ENCODE results near the gene PPP1R27. TPM values are rescaled to one million over a fixed set of nuclear protein-coding genes. Genes with fewer than 3 reads are reported as not detected.

The PPP1R27 gene
- total RNA-seq, 6 donors from 2014 or later: not detected

- TF ChIP-seq POLR2AphosphoS5 (IDR thresholded peaks at IDR 0.05): no peak
- no peak for TF ChIP-seq POLR2A (IDR thresholded peaks at IDR 0.05)
- H3K9me3 ChIP-seq: no peaks in the 10 kb centered on the region
- H3K36me3 ChIP-seq: no peaks in the 10 kb centered on the region
- H3K27ac ChIP-seq: no peak overlapping the region
- no peak overlapping the region for H3K4me3 ChIP-seq
- WGBS, 2 donors: 71 to 83% methylated on average over 6 to 9 of the region's 9 CpGs
- H3K4me1 ChIP-seq: peaks cover 9 to 24% (median 15%) of the 10 kb centered on the region in 4 donors
- DNase-seq: no peak
- ATAC-seq (ENCODE audit: low FRiP score in 2 of 2): no peak
- H3K27me3 ChIP-seq: peaks cover 0 to 47% (median 35%) of the 10 kb centered on the region in 4 donors
These were observed 32.6 kb downstream of the PPP1R27 start for GRCh38 chr17:81802048-81802758.

- H3K9me3 ChIP-seq: no peaks in the 10 kb centered on the region
- no peaks in the 10 kb centered on the region for H3K36me3 ChIP-seq
- H3K27ac ChIP-seq: no peak overlapping the region
- H3K27me3 ChIP-seq: peaks cover 0 to 42% (median 32%) of the 10 kb centered on the region in 4 donors
- TF ChIP-seq EP300 (IDR thresholded peaks at IDR 0.05) (no peak), POLR2A (IDR thresholded peaks at IDR 0.05) (no peak), POLR2AphosphoS5 (IDR thresholded peaks at IDR 0.05) (no peak)
- TF ChIP-seq, protein P1, sequence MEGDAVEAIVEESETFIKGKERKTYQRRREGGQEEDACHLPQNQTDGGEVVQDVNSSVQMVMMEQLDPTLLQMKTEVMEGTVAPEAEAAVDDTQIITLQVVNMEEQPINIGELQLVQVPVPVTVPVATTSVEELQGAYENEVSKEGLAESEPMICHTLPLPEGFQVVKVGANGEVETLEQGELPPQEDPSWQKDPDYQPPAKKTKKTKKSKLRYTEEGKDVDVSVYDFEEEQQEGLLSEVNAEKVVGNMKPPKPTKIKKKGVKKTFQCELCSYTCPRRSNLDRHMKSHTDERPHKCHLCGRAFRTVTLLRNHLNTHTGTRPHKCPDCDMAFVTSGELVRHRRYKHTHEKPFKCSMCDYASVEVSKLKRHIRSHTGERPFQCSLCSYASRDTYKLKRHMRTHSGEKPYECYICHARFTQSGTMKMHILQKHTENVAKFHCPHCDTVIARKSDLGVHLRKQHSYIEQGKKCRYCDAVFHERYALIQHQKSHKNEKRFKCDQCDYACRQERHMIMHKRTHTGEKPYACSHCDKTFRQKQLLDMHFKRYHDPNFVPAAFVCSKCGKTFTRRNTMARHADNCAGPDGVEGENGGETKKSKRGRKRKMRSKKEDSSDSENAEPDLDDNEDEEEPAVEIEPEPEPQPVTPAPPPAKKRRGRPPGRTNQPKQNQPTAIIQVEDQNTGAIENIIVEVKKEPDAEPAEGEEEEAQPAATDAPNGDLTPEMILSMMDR (IDR thresholded peaks at IDR 0.05): no peak
- 87 to 89% methylated on average over 9 of the region's 9 CpGs for WGBS, 2 donors
- no peak for DNase-seq
- no peak for ATAC-seq (ENCODE audit: low FRiP score in 2 of 2)
- peaks cover 9 to 24% (median 15%) of the 10 kb centered on the region in 4 donors for H3K4me1 ChIP-seq
- H3K4me3 ChIP-seq: no peak overlapping the region
These were observed 33.5 kb downstream of the PPP1R27 start for GRCh38 chr17:81801327-81801726.

GRCh38 chr17:81794509-81794908 lies 40.3 kb downstream of the PPP1R27 start:
- Histone ChIP-seq H3K27ac (no peak overlapping the region), H3K9me3 (no peaks in the 10 kb centered on the region), H3K36me3 (no peaks in the 10 kb centered on the region), H3K4me3 (no peak overlapping the region), H3K4me1 (peaks cover 0 to 8% (median 1%) of the 10 kb centered on the region in 4 donors), H3K27me3 (no peaks in the 10 kb centered on the region)
- peak in 1 of 2 donors; percentile 88 for DNase-seq
- ATAC-seq (ENCODE audit: low FRiP score in 2 of 2): peak; percentile 69 to 96
- TF ChIP-seq EP300 (IDR thresholded peaks at IDR 0.05) (no peak), POLR2AphosphoS5 (IDR thresholded peaks at IDR 0.05) (no peak), POLR2A (IDR thresholded peaks at IDR 0.05) (no peak)
- TF ChIP-seq, protein P1 (IDR thresholded peaks at IDR 0.05): no peak
- WGBS, 2 donors: 30 to 35% methylated on average over 6 to 8 of the region's 8 CpGs

- no peak for ATAC-seq (ENCODE audit: low FRiP score in 2 of 2)
- Histone ChIP-seq H3K4me1 (peaks cover 0 to 8% (median 1%) of the 10 kb centered on the region in 4 donors), H3K36me3 (no peaks in the 10 kb centered on the region), H3K4me3 (no peak overlapping the region), H3K27ac (no peak overlapping the region), H3K9me3 (no peaks in the 10 kb centered on the region), H3K27me3 (no peaks in the 10 kb centered on the region)
- DNase-seq: no peak
- TF ChIP-seq, protein P1 (IDR thresholded peaks at IDR 0.05): no peak
- TF ChIP-seq POLR2AphosphoS5 (IDR thresholded peaks at IDR 0.05): no peak
- no peak for TF ChIP-seq POLR2A (IDR thresholded peaks at IDR 0.05)
- no peak for TF ChIP-seq EP300 (IDR thresholded peaks at IDR 0.05)
- 83 to 95% methylated on average over 3 of the region's 3 CpGs for WGBS, 2 donors
These were observed 40.8 kb downstream of the PPP1R27 start for GRCh38 chr17:81794074-81794476.

GRCh38 chr17:81792675-81793615 lies 41.9 kb downstream of the PPP1R27 start:
- ATAC-seq (ENCODE audit: low FRiP score in 2 of 2) (peak in 1 of 2 donors; percentile 15), DNase-seq (no peak)
- WGBS, 2 donors: 89 to 93% methylated on average over 8 of the region's 8 CpGs
- H3K4me1 ChIP-seq: peaks cover 0 to 8% (median 1%) of the 10 kb centered on the region in 4 donors
- no peak overlapping the region for H3K27ac ChIP-seq
- H3K9me3 ChIP-seq: no peaks in the 10 kb centered on the region
- H3K4me3 ChIP-seq: no peak overlapping the region
- no peaks in the 10 kb centered on the region for H3K36me3 ChIP-seq
- TF ChIP-seq, protein P1 (IDR thresholded peaks at IDR 0.05): no peak
- TF ChIP-seq POLR2A (IDR thresholded peaks at IDR 0.05) (no peak), EP300 (IDR thresholded peaks at IDR 0.05) (no peak), POLR2AphosphoS5 (IDR thresholded peaks at IDR 0.05) (no peak)
- no peaks in the 10 kb centered on the region for H3K27me3 ChIP-seq
